ENCODE measurements around the gene SUPT4H1.

DNA sequence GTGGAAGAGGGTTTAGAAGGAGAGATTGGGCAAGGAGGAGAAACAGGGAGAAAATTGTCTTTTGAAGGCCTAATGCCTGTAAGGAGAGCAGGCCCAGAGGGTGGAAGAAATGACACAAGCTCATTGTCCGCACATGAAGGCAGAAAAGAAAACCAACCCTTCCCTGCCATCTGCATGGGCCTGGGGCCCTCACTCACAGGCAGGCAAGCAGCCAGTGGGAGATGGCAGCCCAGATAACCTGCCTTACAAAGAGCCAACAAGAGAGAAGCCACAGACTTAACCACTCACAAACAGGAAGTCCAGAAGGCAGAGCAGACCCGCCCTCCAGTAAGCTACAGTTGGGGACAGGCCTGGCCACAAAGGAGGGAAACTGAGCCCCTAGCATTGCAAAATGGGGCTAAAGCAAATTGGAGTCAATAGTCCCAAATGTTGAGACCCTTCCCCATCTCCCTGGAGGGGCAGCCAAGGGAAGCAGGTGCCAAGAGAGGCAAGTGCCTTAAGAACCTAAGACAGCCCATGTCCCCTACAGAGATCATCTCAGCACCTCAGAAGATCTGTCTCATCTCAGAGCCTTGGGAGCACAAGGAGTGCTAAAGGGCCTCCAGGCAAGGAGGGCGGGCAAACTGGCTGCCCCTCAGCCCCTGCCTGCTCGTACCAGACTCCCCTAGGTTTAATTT lies 16.1 kb downstream of the SUPT4H1 start:
- TF ChIP-seq, protein P1, sequence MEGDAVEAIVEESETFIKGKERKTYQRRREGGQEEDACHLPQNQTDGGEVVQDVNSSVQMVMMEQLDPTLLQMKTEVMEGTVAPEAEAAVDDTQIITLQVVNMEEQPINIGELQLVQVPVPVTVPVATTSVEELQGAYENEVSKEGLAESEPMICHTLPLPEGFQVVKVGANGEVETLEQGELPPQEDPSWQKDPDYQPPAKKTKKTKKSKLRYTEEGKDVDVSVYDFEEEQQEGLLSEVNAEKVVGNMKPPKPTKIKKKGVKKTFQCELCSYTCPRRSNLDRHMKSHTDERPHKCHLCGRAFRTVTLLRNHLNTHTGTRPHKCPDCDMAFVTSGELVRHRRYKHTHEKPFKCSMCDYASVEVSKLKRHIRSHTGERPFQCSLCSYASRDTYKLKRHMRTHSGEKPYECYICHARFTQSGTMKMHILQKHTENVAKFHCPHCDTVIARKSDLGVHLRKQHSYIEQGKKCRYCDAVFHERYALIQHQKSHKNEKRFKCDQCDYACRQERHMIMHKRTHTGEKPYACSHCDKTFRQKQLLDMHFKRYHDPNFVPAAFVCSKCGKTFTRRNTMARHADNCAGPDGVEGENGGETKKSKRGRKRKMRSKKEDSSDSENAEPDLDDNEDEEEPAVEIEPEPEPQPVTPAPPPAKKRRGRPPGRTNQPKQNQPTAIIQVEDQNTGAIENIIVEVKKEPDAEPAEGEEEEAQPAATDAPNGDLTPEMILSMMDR (conservative IDR thresholded peaks at IDR 0.05; ENCODE audit: low read depth, low read length): no peak
- TF ChIP-seq POLR2A (IDR thresholded peaks at IDR 0.05; ENCODE audit: low read depth, low read length) (no peak), BHLHE40 (IDR thresholded peaks at IDR 0.05; ENCODE audit: low read depth, low read length) (no peak), USF2 (IDR thresholded peaks at IDR 0.05; ENCODE audit: low read depth, low read length) (no peak), MAFK (IDR thresholded peaks at IDR 0.05; ENCODE audit: low read depth, low read length) (no peak)

Measured in IMR-90 (cell line).